ENCODE data around the gene ANXA9.

GRCh38 chr1:151002051-151002450 is 20.0 kb downstream of the ANXA9 start:
- TF ChIP-seq EZH2 (IDR thresholded peaks at IDR 0.05; ENCODE audit: borderline replicate concordance, insufficient read depth, low read depth, low read length, poor library complexity, severe bottlenecking), result no peak
- no peak for TF ChIP-seq CTCF (IDR thresholded peaks at IDR 0.05)

Data from B cell (primary cell).